Astrocyte of the spinal cord (primary cell): ENCODE results near the gene SLC38A4.
"Not testable (repeated sequence)": the region's sequence is repeated elsewhere in the genome, so short reads cannot be mapped to it uniquely, and the experiment has no call there.

ENCODE experiments used
- DNase-seq: peaks from one replicate; pipeline ENCODE4 v3.0.0; 2011; ENCODE audit warnings: low read depth, low spot score
- H3K4me3 ChIP-seq: 2 replicates; pipeline ENCODE4 v1.5.1; 2011; ENCODE audit warnings: low read depth, mild to moderate bottlenecking, low read length, moderate library complexity
- CTCF ChIP-seq: IDR thresholded peaks from 2 replicates; pipeline ENCODE4 v1.5.1; 2012; ENCODE audit warnings: low read depth, mild to moderate bottlenecking, low read length, inconsistent platforms
- in situ Hi-C: cut with HindIII; loops from 2 replicates; pipeline ENCODE4 v1.10.0; 2017; ENCODE audit warnings: low sequenced_read_pairs

Gene SLC38A4

GRCh38 chr12:46857486-46857885 is 31.7 kb upstream of the SLC38A4 start:
- in situ Hi-C loops = no loop called here
- H3K4me3 ChIP-seq = no peak overlapping the region
- no peak for DNase-seq
- no peak for TF ChIP-seq CTCF

GRCh38 chr12:46855760-46856159 is 30.0 kb upstream of the SLC38A4 start:
- no peak overlapping the region for H3K4me3 ChIP-seq
- TF ChIP-seq CTCF = no peak
- DNase-seq = peak; percentile 17
- in situ Hi-C loops = no loop called here

DNA sequence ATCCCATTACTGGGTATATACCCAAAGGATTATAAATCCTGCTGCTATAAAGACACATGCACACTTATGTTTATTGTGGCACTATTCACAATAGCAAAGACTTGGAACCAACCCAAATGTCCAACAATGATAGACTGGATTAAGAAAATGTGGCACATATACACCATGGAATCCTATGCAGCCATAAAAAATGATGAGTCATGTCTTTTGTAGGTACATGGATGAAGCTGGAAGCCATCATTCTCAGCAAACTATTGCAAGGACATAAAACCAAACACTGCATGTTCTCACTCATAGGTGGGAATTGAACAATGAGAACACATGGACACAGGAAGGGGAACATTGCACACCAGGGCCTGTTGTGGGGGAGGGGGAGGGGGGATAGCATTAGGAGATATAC is 28.4 kb upstream of the SLC38A4 start:
- DNase-seq = not testable (repeated sequence)

DNA sequence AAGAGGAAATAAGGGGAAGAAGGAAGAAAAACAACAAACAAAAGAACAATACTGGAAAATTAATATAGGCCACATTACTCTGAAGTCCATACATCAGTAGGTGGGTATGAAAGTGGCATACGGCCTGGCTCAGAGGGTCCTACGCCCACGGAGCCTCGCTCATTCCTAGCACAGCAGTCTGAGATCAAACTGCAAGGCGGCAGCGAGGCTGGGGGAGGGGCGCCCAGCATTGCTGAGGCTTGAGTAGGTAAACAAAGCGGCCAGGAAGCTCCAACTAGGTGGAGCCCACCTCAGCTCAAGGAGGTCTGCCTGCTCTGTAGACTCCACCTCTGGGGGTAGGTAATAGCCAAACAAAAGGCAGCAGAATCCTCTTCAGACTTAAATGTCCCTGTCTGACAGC is 23.0 kb upstream of the SLC38A4 start:
- H3K4me3 ChIP-seq, DNase-seq, in situ Hi-C loops: not testable (repeated sequence)

More for the DNA sequence above, 28.4 kb upstream of the SLC38A4 start:
- in situ Hi-C loops, H3K4me3 ChIP-seq: not testable (repeated sequence)

GRCh38 chr12:46847001-46847400 is 21.2 kb upstream of the SLC38A4 start:
- DNase-seq = no peak
- H3K4me3 ChIP-seq = no peak overlapping the region
- no peak for TF ChIP-seq CTCF
- in situ Hi-C loops = no loop called here

DNA sequence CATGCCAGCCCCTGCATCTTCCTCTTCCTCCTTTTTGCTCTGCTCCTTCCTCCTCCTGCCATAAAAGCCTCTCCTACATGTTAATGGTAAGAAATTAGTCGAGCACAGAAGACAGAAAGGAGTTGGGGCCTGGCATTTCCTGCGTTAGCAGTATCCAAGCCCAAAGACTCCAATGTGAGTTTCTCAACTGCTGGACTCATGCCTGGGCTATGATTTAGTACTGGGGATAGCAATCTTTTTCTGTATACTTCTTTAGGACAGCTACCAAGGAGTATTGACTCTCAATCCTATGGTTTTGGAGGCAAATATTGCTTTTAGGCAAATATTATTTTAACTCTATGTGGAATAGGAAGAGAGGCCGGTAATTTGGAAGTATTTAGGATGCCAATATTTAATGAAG is 18.0 kb upstream of the SLC38A4 start:
- in situ Hi-C loops = no loop called here
- no peak for DNase-seq
- no peak for TF ChIP-seq CTCF

GRCh38 chr12:46841891-46842290 is 16.1 kb upstream of the SLC38A4 start:
- H3K4me3 ChIP-seq = no peak overlapping the region
- DNase-seq = no peak
- no peak for TF ChIP-seq CTCF
- in situ Hi-C loops = no loop called here

More for the DNA sequence above, 18.0 kb upstream of the SLC38A4 start:
- no peak overlapping the region for H3K4me3 ChIP-seq

DNA sequence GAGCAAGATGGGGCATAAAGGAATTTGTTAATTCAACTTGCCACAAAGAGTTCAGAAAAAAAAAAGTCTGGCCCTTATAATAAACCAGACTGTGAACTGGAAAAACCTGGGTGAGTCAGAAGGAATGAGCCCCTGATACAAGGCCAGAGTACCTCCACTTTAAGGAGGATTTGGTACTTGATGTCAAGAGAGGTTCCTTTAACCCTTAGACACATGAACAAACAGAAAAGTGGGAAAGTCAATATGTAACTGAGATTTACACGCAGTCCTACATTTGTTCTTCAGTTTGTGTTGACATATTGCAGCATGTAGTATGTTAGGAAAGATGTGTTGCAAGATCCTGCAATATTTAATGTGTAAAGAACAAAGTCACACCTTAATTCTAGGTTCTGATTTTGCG is 14.2 kb upstream of the SLC38A4 start:
- H3K4me3 ChIP-seq = no peak overlapping the region
- DNase-seq = no peak
- in situ Hi-C loops = no loop called here
- TF ChIP-seq CTCF = no peak
